ENCODE results near the gene DDX24. TPM values are rescaled to one million over a fixed set of nuclear protein-coding genes. Genes with fewer than 3 reads are reported as not detected.

Gene DDX24
- total RNA-seq, 4 donors from 2014 or later = 70.2 to 319 (median 87.7) TPM

GRCh38 chr14:94058674-94059138 is 22.3 kb downstream of the DDX24 start:
- peaks cover 0 to 65% (median 23%) of the 10 kb centered on the region in 4 donors for H3K36me3 ChIP-seq
- no peaks in the 10 kb centered on the region for H3K9me3 ChIP-seq
- peaks cover 0 to 38% (median 5%) of the 10 kb centered on the region in 4 donors for H3K4me1 ChIP-seq
- H3K27me3 ChIP-seq = no peaks in the 10 kb centered on the region
- in situ Hi-C loops (cut with MboI; ENCODE audit: low pct_ligation_motif_present in 1 of 4, low pct_unique_long_range_greater_than_20kb in 1 of 4, low sequenced_read_pairs in 3 of 4) (no loop called here), intact Hi-C loops (cut with DNase I; ENCODE audit: low total_unique reads) (no loop called here)
- peak overlapping the region in 1 of 4 donors; percentile 14 for H3K27ac ChIP-seq
- 42 to 67% methylated on average over 3 to 5 of the region's 5 CpGs for WGBS, 2 donors (ENCODE audit: low coverage in 1 of 2)
- no peak for DNase-seq
- H3K4me3 ChIP-seq = no peak overlapping the region
- no peak for TF ChIP-seq CTCF (IDR thresholded peaks at IDR 0.05)
- no peak for TF ChIP-seq POLR2AphosphoS5 (IDR thresholded peaks at IDR 0.05)
- no peak for TF ChIP-seq POLR2A (IDR thresholded peaks at IDR 0.05)
- TF ChIP-seq EP300 (IDR thresholded peaks at IDR 0.05; ENCODE audit: low read depth) = no peak

GRCh38 chr14:94058128-94058673 is 22.8 kb downstream of the DDX24 start:
- H3K4me1 ChIP-seq = peaks cover 0 to 33% (median 3%) of the 10 kb centered on the region in 4 donors
- in situ Hi-C loops (cut with MboI; ENCODE audit: low pct_ligation_motif_present in 1 of 4, low pct_unique_long_range_greater_than_20kb in 1 of 4, low sequenced_read_pairs in 3 of 4) = no loop called here
- 42% methylated on average over 1 of the region's 1 CpG; no CpG with 5 or more reads in 1 of the 2 donors for WGBS, 2 donors (ENCODE audit: low coverage in 1 of 2)
- no peaks in the 10 kb centered on the region for H3K9me3 ChIP-seq
- H3K36me3 ChIP-seq = peaks cover 0 to 65% (median 23%) of the 10 kb centered on the region in 4 donors
- no peak for DNase-seq
- H3K27me3 ChIP-seq = no peaks in the 10 kb centered on the region
- TF ChIP-seq EP300 (IDR thresholded peaks at IDR 0.05; ENCODE audit: low read depth) = no peak
- no peak for TF ChIP-seq POLR2AphosphoS5 (IDR thresholded peaks at IDR 0.05)
- TF ChIP-seq POLR2A (IDR thresholded peaks at IDR 0.05) = no peak
- no peak for TF ChIP-seq CTCF (IDR thresholded peaks at IDR 0.05)
- intact Hi-C loops (cut with DNase I; ENCODE audit: low total_unique reads) = no loop called here
- H3K4me3 ChIP-seq = no peak overlapping the region
- H3K27ac ChIP-seq = no peak overlapping the region

GRCh38 chr14:94056579-94057308 is 24.3 kb downstream of the DDX24 start:
- Histone ChIP-seq H3K9me3 (no peaks in the 10 kb centered on the region), H3K27me3 (no peaks in the 10 kb centered on the region), H3K27ac (no peak overlapping the region), H3K4me1 (peaks cover 0 to 25% (median 2%) of the 10 kb centered on the region in 4 donors), H3K36me3 (peaks cover 0 to 70% (median 23%) of the 10 kb centered on the region in 4 donors), H3K4me3 (no peak overlapping the region)
- intact Hi-C loops (cut with DNase I; ENCODE audit: low total_unique reads) = no loop called here
- no peak for TF ChIP-seq POLR2A (IDR thresholded peaks at IDR 0.05)
- TF ChIP-seq CTCF (IDR thresholded peaks at IDR 0.05) = no peak
- TF ChIP-seq POLR2AphosphoS5 (IDR thresholded peaks at IDR 0.05) = no peak
- TF ChIP-seq EP300 (IDR thresholded peaks at IDR 0.05; ENCODE audit: low read depth) = no peak
- in situ Hi-C loops (cut with MboI; ENCODE audit: low pct_ligation_motif_present in 1 of 4, low pct_unique_long_range_greater_than_20kb in 1 of 4, low sequenced_read_pairs in 3 of 4) = no loop called here
- WGBS, 2 donors (ENCODE audit: low coverage in 1 of 2) = 68 to 71% methylated on average over 6 of the region's 6 CpGs
- no peak for DNase-seq

- in situ Hi-C loops (cut with MboI; ENCODE audit: low pct_ligation_motif_present in 1 of 4, low pct_unique_long_range_greater_than_20kb in 1 of 4, low sequenced_read_pairs in 3 of 4) = no loop called here
- Histone ChIP-seq H3K27me3 (no peaks in the 10 kb centered on the region), H3K36me3 (peaks cover 0 to 68% (median 20%) of the 10 kb centered on the region in 4 donors), H3K9me3 (no peaks in the 10 kb centered on the region), H3K27ac (no peak overlapping the region), H3K4me1 (peaks cover 0 to 25% (median 3%) of the 10 kb centered on the region in 4 donors), H3K4me3 (no peak overlapping the region)
- no peak for DNase-seq
- intact Hi-C loops (cut with DNase I; ENCODE audit: low total_unique reads) = no loop called here
- TF ChIP-seq POLR2AphosphoS5 (IDR thresholded peaks at IDR 0.05) = no peak
- no peak for TF ChIP-seq EP300 (IDR thresholded peaks at IDR 0.05; ENCODE audit: low read depth)
- no peak for TF ChIP-seq CTCF (IDR thresholded peaks at IDR 0.05)
- no peak for TF ChIP-seq POLR2A (IDR thresholded peaks at IDR 0.05)
- WGBS, 2 donors (ENCODE audit: low coverage in 1 of 2) = 94% methylated on average over 7 of the region's 7 CpGs; no CpG with 5 or more reads in 1 of the 2 donors
These were observed 26.1 kb downstream of the DDX24 start for GRCh38 chr14:94054936-94055335.

Data from transverse colon (tissue), 4 donors.